Neural progenitor cell (in vitro differentiated cells): ENCODE data around the gene SCMH1.

Experiments used
- EZH2 ChIP-seq: fragments of 200-600 bp; sonication (generic); IDR thresholded peaks from 2 replicates; pipeline ENCODE4 v1.6.1; 2017; ENCODE audit warnings: antibody characterized with exemption, mild to moderate bottlenecking, moderate library complexity
- EZH2phosphoT487 ChIP-seq: fragments of 200-600 bp; sonication (generic); IDR thresholded peaks from 2 replicates; pipeline ENCODE4 v1.6.1; 2017; ENCODE audit warnings: antibody characterized with exemption

DNA sequence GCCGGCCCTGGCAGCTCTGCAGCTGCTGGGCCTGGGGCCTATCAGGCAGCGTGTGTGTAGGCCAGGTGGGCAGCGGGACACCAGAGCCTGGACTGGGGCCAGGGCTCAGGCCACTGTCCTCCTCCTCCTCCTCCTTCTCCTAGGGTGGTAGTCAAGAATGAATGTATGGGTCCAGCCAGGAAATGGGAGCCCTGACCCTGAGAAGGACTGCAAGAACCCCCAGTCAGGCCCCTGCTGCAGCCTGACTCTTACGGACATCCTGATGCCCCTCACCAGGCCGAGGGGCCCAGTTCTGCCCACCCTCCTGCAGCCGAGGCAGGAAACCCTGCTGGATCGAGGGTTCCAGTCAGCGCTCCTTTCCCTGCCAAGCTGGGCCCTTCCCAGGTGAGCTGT lies 224.1 kb downstream of the SCMH1 start:
- no peak for TF ChIP-seq EZH2
- no peak for TF ChIP-seq EZH2phosphoT487
